GM12892 (cell line): ENCODE data around the gene ANGPTL4.

Experiments used
- POLR2A ChIP-seq: IDR thresholded peaks from 2 replicates; pipeline ENCODE4 v1.6.1; 2011; ENCODE audit warnings: low read depth, low read length, control low read depth
- POLR2AphosphoS5 ChIP-seq: IDR thresholded peaks from 2 replicates; pipeline ENCODE4 v1.6.1; 2011; ENCODE audit warnings: low read depth, low read length, control low read depth
- TAF1 ChIP-seq: IDR thresholded peaks from 2 replicates; pipeline ENCODE4 v1.6.1; 2011; ENCODE audit warnings: low read depth, mild to moderate bottlenecking, control low read depth, low read length, borderline replicate concordance

DNA sequence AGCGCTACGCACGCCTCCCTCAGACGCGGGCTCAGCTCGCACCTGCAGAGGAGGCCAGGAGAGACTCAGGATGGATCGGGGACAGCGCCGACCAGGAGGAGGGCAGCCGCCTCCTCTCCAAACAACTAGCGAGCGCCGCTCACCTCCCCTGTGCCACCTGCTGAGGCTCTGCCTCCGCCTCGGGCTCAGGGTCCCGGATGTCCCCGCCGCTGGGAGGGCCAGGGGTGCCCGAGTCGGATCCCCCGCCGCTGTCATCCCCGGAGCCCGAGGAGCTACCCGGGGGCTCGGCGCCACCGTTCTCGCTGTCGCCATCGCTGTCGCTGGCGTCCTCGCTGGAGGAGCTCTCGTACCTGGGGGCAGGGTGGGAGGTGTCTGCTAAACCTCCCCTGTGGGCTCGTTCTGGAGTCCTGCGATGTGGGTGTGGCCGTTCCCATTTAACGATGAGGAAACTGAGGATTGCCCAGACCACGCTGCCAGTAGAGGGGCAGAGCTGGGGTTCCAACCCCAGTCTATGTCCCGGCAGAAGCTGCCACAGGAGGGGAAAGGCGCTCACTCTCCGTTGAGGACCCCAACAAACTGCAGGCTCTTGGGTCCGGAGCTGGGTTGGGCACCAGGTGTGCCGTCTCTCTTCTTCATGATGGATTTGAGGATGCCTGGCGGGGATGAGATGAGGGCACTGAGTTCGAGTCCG lies 30.0 kb upstream of the ANGPTL4 start:
- TF ChIP-seq POLR2AphosphoS5 (no peak), TAF1 (no peak), POLR2A (no peak)
